Trophoblast cell (in vitro differentiated cells and primary cell): ENCODE results near the gene S100A3.

Source experiments
- DNase-seq, 2 donors: peaks; one replicate each; pipeline ENCODE4 v3.0.0-alpha.2; 2016
- H2AFZ ChIP-seq: 2 replicates; pipeline ENCODE4 v1.6.1; 2013; ENCODE audit warnings: low read length, moderate library complexity, mild to moderate bottlenecking; ENCODE audit not compliant: insufficient read depth, poor library complexity
- H2AK5ac ChIP-seq: 2 replicates; pipeline ENCODE4 v1.6.1; 2013; ENCODE audit warnings: mild to moderate bottlenecking, low read length
- H2BK120ac ChIP-seq: 2 replicates; pipeline ENCODE4 v1.6.1; 2013; ENCODE audit warnings: low read length, mild to moderate bottlenecking, moderate library complexity; ENCODE audit not compliant: insufficient read depth, poor library complexity
- H2BK12ac ChIP-seq: 2 replicates; pipeline ENCODE4 v1.6.1; 2013; ENCODE audit warnings: mild to moderate bottlenecking, low read length, moderate library complexity
- H2BK5ac ChIP-seq: 2 replicates; pipeline ENCODE4 v1.6.1; 2013; ENCODE audit warnings: low read length, low read depth, moderate library complexity, mild to moderate bottlenecking; ENCODE audit not compliant: poor library complexity
- H3K14ac ChIP-seq: 2 replicates; pipeline ENCODE4 v1.6.1; 2013; ENCODE audit warnings: mild to moderate bottlenecking, low read length
- H3K18ac ChIP-seq: 2 replicates; pipeline ENCODE4 v1.6.1; 2013; ENCODE audit warnings: mild to moderate bottlenecking, low read length
- H3K23ac ChIP-seq: 2 replicates; pipeline ENCODE4 v1.6.1; 2013; ENCODE audit warnings: low read length
- H3K27ac ChIP-seq: 2 replicates; pipeline ENCODE4 v1.5.1; 2013; ENCODE audit warnings: low read depth, mild to moderate bottlenecking, inconsistent platforms, low read length, moderate library complexity
- H3K27me3 ChIP-seq: 2 replicates; pipeline ENCODE4 v1.6.1; 2013; ENCODE audit warnings: inconsistent platforms, mild to moderate bottlenecking, low read length, moderate library complexity; ENCODE audit not compliant: insufficient read depth
- H3K36me3 ChIP-seq, 2 experiments: 1 replicate in 1 of 2; 2 replicates in 1 of 2; pipeline ENCODE4 v1.6.1; 2013; ENCODE audit warnings: low read length in 2 of 2, mild to moderate bottlenecking in 2 of 2, moderate library complexity in 1 of 2; ENCODE audit not compliant: insufficient read depth in 2 of 2, control insufficient read depth in 1 of 2
- H3K4ac ChIP-seq: 2 replicates; pipeline ENCODE4 v1.6.1; 2013; ENCODE audit warnings: low read depth, mild to moderate bottlenecking, low read length, moderate library complexity
- H3K4me1 ChIP-seq, 2 experiments: 1 replicate in 1 of 2; 2 replicates in 1 of 2; pipeline ENCODE4 v1.6.1; 2013; ENCODE audit warnings: low read length in 2 of 2, mild to moderate bottlenecking in 2 of 2, moderate library complexity in 1 of 2; ENCODE audit not compliant: insufficient read depth in 2 of 2, control insufficient read depth in 1 of 2
- H3K4me2 ChIP-seq: 2 replicates; pipeline ENCODE4 v1.6.1; 2013; ENCODE audit warnings: inconsistent platforms, mild to moderate bottlenecking, low read length, moderate library complexity
- H3K4me3 ChIP-seq: 2 replicates; pipeline ENCODE4 v1.5.1; 2013; ENCODE audit warnings: mild to moderate bottlenecking, low read depth, low read length, inconsistent platforms
- H3K79me1 ChIP-seq: one replicate; pipeline ENCODE4 v1.6.1; 2013; ENCODE audit warnings: low read length
- H3K79me2 ChIP-seq: 2 replicates; pipeline ENCODE4 v1.6.1; 2013; ENCODE audit warnings: low read length, mild to moderate bottlenecking; ENCODE audit not compliant: control insufficient read depth, insufficient read depth, poor library complexity
- H3K9ac ChIP-seq: 2 replicates; pipeline ENCODE4 v1.6.1; 2013; ENCODE audit warnings: mild to moderate bottlenecking, low read length
- H3K9me3 ChIP-seq: 2 replicates; pipeline ENCODE4 v1.6.1; 2013; ENCODE audit warnings: low read depth, mild to moderate bottlenecking, control low read depth, inconsistent platforms, low read length; ENCODE audit not compliant: insufficient read depth
- H4K12ac ChIP-seq: 2 replicates; pipeline ENCODE4 v1.6.1; 2013; ENCODE audit warnings: low read depth, mild to moderate bottlenecking, low read length, moderate library complexity
- H4K8ac ChIP-seq: 2 replicates; pipeline ENCODE4 v1.6.1; 2013; ENCODE audit warnings: low read depth, mild to moderate bottlenecking, low read length, moderate library complexity
- H4K91ac ChIP-seq: one replicate; pipeline ENCODE4 v1.6.1; 2013; ENCODE audit warnings: low read depth, mild to moderate bottlenecking, low read length, moderate library complexity
- WGBS: extraction: QIAGEN DNeasy Blood & Tissue Kit; methylation state at CpG from one replicate; pipeline ENCODE4 v1.1.7; 2013; ENCODE audit warnings: missing lambda C conversion rate; ENCODE audit not compliant: insufficient read length, insufficient coverage; ENCODE audit errors: extremely low coverage; 5-methylcytosine and 5-hydroxymethylcytosine counted together

S100A3 gene

GRCh38 chr1:153539395-153540093 is 9.5 kb downstream of the S100A3 start:
- Histone ChIP-seq H3K14ac (no peak overlapping the region), H3K4me3 (no peak overlapping the region), H4K91ac (peak overlapping the region; percentile 49), H3K36me3 (peaks cover 2 to 3% of the 10 kb centered on the region in 2 experiments), H2AFZ (no peak overlapping the region), H3K27ac (no peak overlapping the region), H2AK5ac (peak overlapping the region; percentile 14), H2BK5ac (no peak overlapping the region), H3K27me3 (no peaks in the 10 kb centered on the region), H3K18ac (no peak overlapping the region), H3K9ac (no peak overlapping the region), H3K9me3 (no peaks in the 10 kb centered on the region), H3K4me1 (peaks cover 16 to 35% of the 10 kb centered on the region in 2 experiments), H3K4ac (no peak overlapping the region), H3K4me2 (no peak overlapping the region), H4K8ac (no peak overlapping the region), H3K23ac (no peak overlapping the region), H2BK120ac (no peak overlapping the region), H4K12ac (no peak overlapping the region), H2BK12ac (peak overlapping the region; percentile 30), H3K79me1 (peaks cover 25% of the 10 kb centered on the region), H3K79me2 (peaks cover under 1% of the 10 kb centered on the region)
- DNase-seq: no peak
- WGBS: no CpG with 5 or more reads among the region's 4 CpGs

- Histone ChIP-seq H3K27me3 (no peaks in the 10 kb centered on the region), H3K14ac (no peak overlapping the region), H3K23ac (no peak overlapping the region), H2BK120ac (peak overlapping the region; percentile 2), H3K79me2 (no peaks in the 10 kb centered on the region), H3K18ac (no peak overlapping the region), H2AK5ac (peak overlapping the region; percentile 17), H4K91ac (peak overlapping the region; percentile 78), H3K9ac (no peak overlapping the region), H3K27ac (no peak overlapping the region), H3K4me2 (no peak overlapping the region), H2BK12ac (peak overlapping the region; percentile 69), H2AFZ (no peak overlapping the region), H3K4me1 (peaks cover 20 to 36% of the 10 kb centered on the region in 2 experiments), H2BK5ac (peak overlapping the region; percentile 21), H3K79me1 (peaks cover 26% of the 10 kb centered on the region), H3K4me3 (no peak overlapping the region), H3K4ac (no peak overlapping the region), H3K9me3 (no peaks in the 10 kb centered on the region), H4K12ac (no peak overlapping the region), H4K8ac (peak overlapping the region; percentile 57), H3K36me3 (no peaks in the 10 kb centered on the region)
- no peak for DNase-seq
- WGBS: no CpG with 5 or more reads among the region's 6 CpGs
Observed at GRCh38 chr1:153538315-153538821, 10.7 kb downstream of the S100A3 start.

GRCh38 chr1:153537376-153537730 is 11.7 kb downstream of the S100A3 start:
- Histone ChIP-seq H3K36me3 (no peaks in the 10 kb centered on the region), H4K8ac (no peak overlapping the region), H3K4me3 (no peak overlapping the region), H3K9me3 (no peaks in the 10 kb centered on the region), H2BK120ac (no peak overlapping the region), H2BK12ac (peak overlapping the region; percentile 58), H2AFZ (no peak overlapping the region), H3K14ac (no peak overlapping the region), H3K18ac (no peak overlapping the region), H2BK5ac (no peak overlapping the region), H4K12ac (no peak overlapping the region), H3K4me2 (no peak overlapping the region), H3K4ac (no peak overlapping the region), H3K27me3 (no peaks in the 10 kb centered on the region), H2AK5ac (peak overlapping the region; percentile 41), H3K79me1 (peaks cover 30% of the 10 kb centered on the region), H4K91ac (peak overlapping the region; percentile 71), H3K23ac (no peak overlapping the region), H3K79me2 (no peaks in the 10 kb centered on the region), H3K9ac (no peak overlapping the region), H3K4me1 (peaks cover 27 to 37% of the 10 kb centered on the region in 2 experiments), H3K27ac (no peak overlapping the region)
- no peak for DNase-seq
- no CpG with 5 or more reads among the region's 6 CpGs for WGBS

- H3K4ac ChIP-seq: peak overlapping the region; percentile 24
- H3K4me2 ChIP-seq: no peak overlapping the region
- peak overlapping the region; percentile 40 for H2BK120ac ChIP-seq
- H3K36me3 ChIP-seq: no peaks in the 10 kb centered on the region
- WGBS: no CpG with 5 or more reads among the region's 9 CpGs
- DNase-seq: peak in 1 of 2 donors; percentile 29
- H2AFZ ChIP-seq: no peak overlapping the region
- peak overlapping the region; percentile 71 for H4K91ac ChIP-seq
- H3K4me1 ChIP-seq: peaks cover 27 to 38% of the 10 kb centered on the region in 2 experiments
- no peak overlapping the region for H3K27ac ChIP-seq
- no peak overlapping the region for H3K9ac ChIP-seq
- H3K79me2 ChIP-seq: no peaks in the 10 kb centered on the region
- H2AK5ac ChIP-seq: no peak overlapping the region
- H3K79me1 ChIP-seq: peaks cover 31% of the 10 kb centered on the region
- no peak overlapping the region for H2BK5ac ChIP-seq
- H2BK12ac ChIP-seq: peak overlapping the region; percentile 84
- no peak overlapping the region for H3K4me3 ChIP-seq
- no peak overlapping the region for H3K14ac ChIP-seq
- H4K8ac ChIP-seq: peak overlapping the region; percentile 14
- no peaks in the 10 kb centered on the region for H3K9me3 ChIP-seq
- no peak overlapping the region for H4K12ac ChIP-seq
- peak overlapping the region; percentile 31 for H3K18ac ChIP-seq
- no peaks in the 10 kb centered on the region for H3K27me3 ChIP-seq
- no peak overlapping the region for H3K23ac ChIP-seq
Observed at GRCh38 chr1:153536671-153537375, 12.2 kb downstream of the S100A3 start.
